Left colon (tissue), 2 donors: ENCODE measurements around the gene ATXN7L2. TPM values are rescaled to one million over a fixed set of nuclear protein-coding genes. Genes with fewer than 3 reads are reported as not detected.
"Not testable (repeated sequence)": the region's sequence is repeated elsewhere in the genome, so short reads cannot be mapped to it uniquely, and the experiment has no call there.

Source experiments
- ATAC-seq: fragments of 200-7000 bp; cut with Tn5 transposase; one replicate; pipeline ENCODE4 v1.9.1; 2020; ENCODE audit warnings: mild to moderate bottlenecking, moderate library complexity
- DNase-seq, 2 donors: peaks; one replicate each; pipeline ENCODE4 v3.0.0-alpha.2; 2020
- intact Hi-C, 2 donors: fragments of 100-400 bp; cut with DNase I in 1 of 2; cut with micrococcal nuclease in 1 of 2; formaldehyde crosslinking; loops; one replicate each; pipeline versions ENCODE4 v1.11.2 to v1.14.0; 2022; cut with DNase I, micrococcal nuclease
- total RNA-seq, 2 donors: library from RNA; stranded (reverse); fragmentation: NEBNext Ultra II Directional; extraction: Animal tissue kit (Norgen Biotek cat#: 25700); gene quantifications; one replicate each; pipeline ENCODE4 v1.2.1, GENCODE V29; 2021
- donor health status: DM: no; HTN: no; CAD: no.
- donor health status: DM: yes; HTN: yes; CAD: no.

Gene ATXN7L2
- total RNA-seq, 2 donors from 2014 or later, result 1.8 to 1.9 TPM

- DNase-seq, ATAC-seq, intact Hi-C loops: not testable (repeated sequence)
Measured at GRCh38 chr1:109473284-109474057, 10.2 kb upstream of the ATXN7L2 start.

- intact Hi-C loops, result no loop called here
- ATAC-seq (no peak), DNase-seq (no peak)
Measured at GRCh38 chr1:109474697-109475096, 9.0 kb upstream of the ATXN7L2 start.

GRCh38 chr1:109475261-109475660 is 8.4 kb upstream of the ATXN7L2 start:
- no peak for ATAC-seq
- intact Hi-C loops, result no loop called here
- no peak for DNase-seq

DNA sequence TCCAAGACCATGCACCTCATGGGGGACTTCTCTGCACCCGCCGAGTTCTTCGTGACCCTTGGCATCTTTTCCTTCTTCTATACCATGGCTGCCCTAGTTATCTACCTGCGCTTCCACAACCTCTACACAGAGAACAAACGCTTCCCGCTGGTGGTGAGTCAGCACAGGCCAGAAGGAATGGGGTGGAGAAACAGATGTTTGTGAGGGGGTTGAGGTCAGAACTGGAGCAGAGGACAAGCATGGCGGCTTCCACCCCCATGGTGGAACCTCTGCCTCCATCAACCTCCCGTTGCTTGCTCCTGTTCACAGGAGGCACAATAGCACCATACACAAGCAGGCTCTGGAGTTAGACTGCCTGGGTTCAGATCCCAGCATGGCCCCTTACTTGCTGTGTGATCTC is 6.9 kb upstream of the ATXN7L2 start:
- intact Hi-C loops, result no loop called here
- no peak for DNase-seq
- no peak for ATAC-seq

DNA sequence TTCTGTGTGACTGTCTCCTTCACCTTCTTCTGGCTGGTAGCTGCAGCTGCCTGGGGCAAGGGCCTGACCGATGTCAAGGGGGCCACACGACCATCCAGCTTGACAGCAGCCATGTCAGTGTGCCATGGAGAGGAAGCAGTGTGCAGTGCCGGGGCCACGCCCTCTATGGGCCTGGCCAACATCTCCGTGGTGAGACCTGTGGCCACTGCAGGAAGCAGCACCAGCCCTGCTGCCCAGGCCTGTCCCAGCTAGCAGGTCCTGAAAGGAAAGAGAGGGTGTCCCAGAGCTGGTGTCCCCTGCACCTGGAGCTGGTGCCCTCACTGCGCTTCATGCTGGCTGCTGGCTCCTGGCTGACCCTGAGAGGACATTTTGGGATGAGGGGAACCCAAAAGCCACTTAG is 5.9 kb upstream of the ATXN7L2 start:
- DNase-seq (no peak), ATAC-seq (no peak)
- intact Hi-C loops, result no loop called here

DNA sequence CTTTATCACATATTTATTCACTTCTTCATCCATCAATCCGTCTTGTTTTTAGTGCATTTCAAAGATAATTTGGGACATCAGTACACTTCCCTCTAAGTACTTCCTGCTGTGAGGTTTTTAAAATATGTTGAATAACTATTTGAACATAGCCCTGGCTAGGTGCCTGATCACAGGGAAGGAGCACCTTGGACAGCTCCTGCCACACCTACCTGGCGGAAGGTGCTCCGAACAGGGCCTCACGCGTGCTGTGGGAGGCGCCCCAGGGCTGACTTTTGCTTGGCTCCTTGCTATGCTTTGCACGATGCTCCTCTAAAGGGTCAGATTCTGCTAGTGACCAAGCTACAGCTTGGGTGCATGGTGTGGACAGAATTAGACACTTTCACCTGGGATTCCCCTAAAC is 4.9 kb upstream of the ATXN7L2 start:
- ATAC-seq (peak; percentile 58), DNase-seq (peak in 1 of 2 donors; percentile 67)
- intact Hi-C loops, result no loop called here

GRCh38 chr1:109479311-109479710 is 4.4 kb upstream of the ATXN7L2 start:
- intact Hi-C loops, result no loop called here
- no peak for ATAC-seq

DNA sequence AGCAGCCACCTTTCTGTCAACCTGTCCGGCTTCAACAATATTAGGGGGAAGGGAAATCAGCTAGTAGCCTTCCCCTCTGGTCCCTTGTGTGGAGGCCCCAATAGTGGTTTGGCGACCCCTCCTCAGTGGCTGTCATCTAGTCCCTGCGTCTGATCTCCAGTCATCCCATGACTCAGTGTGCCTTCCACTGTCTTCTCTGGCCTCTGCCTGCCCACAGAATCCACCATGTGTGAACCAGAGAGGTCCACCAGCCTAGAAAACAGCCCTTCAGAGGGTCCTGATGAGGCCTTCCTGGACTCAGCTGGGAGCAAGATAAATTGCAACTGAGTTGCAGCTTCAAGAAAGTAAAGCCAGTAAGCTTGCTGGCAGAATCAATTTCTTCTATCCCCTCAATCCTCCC is 3.8 kb upstream of the ATXN7L2 start:
- intact Hi-C loops, result no loop called here
- ATAC-seq (no peak), DNase-seq (no peak)

More at GRCh38 chr1:109479311-109479710, 4.4 kb upstream of the ATXN7L2 start:
- no peak for DNase-seq

- intact Hi-C loops, result no loop called here
- no peak for ATAC-seq
Measured at GRCh38 chr1:109481646-109482045, 2.1 kb upstream of the ATXN7L2 start.

DNA sequence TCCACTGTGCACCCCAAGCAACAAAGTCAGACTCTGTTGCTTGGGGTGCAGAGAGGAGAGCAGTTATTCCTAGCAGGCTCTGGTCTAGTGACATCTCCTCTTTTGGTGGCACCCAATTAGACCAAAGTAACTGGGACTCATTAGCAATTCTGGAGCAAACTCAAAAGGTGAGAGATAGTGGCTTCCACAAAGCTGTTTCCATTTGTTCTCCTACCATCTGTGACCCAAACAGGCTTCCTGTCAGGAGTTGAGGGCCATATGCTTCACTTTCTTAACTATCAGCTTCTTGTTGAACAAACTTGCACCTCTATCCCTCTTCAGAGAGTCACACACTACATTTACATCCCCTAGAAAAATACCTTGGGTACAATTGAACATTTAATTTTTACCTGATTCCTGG is 1.5 kb upstream of the ATXN7L2 start:
- intact Hi-C loops, result no loop called here
- ATAC-seq (no peak), DNase-seq (no peak)

More at GRCh38 chr1:109481646-109482045, 2.1 kb upstream of the ATXN7L2 start:
- no peak for DNase-seq

- DNase-seq (peak in 1 of 2 donors; percentile 56), ATAC-seq (peak; percentile 11)
- intact Hi-C loops, result no loop called here
Measured at GRCh38 chr1:109482791-109483671, 674 bp upstream of the ATXN7L2 start.

DNA sequence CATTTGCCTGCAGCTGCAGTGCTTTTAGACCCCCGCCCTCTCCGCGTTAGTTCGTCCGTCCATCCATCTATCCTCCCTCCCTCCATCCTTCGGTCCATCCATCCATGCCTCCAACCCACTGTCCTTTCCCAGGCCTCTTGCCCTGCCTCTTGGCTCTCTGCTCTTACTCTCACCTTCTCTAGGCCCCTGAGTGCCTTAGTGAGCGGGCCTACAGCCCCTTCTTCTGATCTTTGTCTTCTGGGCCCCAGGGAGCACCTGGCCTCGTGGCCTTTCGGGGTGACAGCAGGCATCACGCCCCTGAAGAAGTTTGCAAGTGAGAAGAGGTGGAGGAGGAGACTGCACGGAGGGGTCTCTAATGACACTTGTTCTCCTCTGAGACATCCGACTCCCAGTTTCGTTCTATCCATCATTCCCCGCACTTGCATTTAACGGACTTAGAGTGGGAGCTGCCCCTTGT is 842 bp downstream of the ATXN7L2 start:
- ATAC-seq (no peak), DNase-seq (no peak)
- intact Hi-C loops, result no loop called here

DNA sequence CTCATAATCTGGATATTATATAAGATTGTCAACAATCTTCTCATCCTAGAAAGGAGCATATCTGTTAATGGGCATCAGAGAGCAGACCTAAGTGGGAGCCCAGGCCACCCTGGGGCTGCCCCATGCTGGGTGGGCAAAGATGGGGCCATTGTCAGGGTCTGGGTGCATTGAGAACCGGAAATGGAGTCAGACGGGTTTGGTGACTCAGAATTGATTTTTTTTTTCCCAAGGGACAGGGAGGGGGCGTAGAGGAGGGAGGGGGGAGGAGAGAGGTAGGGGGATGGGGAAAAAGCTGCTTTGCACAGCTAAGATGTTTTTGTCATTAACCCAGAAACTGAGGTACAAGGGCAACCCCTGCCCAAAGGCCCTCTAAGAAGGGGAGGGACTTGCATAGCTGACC is 1.3 kb downstream of the ATXN7L2 start:
- intact Hi-C loops, result no loop called here
- DNase-seq (peak in 1 of 2 donors; percentile 15), ATAC-seq (no peak)

- ATAC-seq, result no peak
- intact Hi-C loops, result no loop called here
- no peak for DNase-seq
Measured at GRCh38 chr1:109487261-109487660, 3.6 kb downstream of the ATXN7L2 start.

DNA sequence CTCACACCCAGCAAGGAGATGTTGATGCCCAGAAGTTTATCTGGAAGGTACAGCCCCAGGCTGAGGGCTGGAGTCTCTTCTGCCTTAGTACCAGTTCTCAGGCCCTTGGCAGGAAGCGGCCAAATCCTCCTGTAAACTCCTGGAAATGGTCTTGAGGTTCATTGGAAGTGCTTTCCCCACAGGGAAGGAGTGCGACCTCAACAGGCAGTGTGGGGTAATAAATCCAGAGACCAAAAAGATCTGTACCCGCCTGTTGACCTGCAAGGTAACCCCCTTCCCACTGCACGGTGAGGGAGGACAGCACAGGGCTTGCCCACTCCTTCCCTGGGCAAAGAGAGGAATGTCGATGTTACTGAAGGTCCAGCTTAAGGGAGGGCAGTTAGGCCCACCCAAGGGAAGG is 4.5 kb downstream of the ATXN7L2 start:
- DNase-seq (no peak), ATAC-seq (no peak)
- intact Hi-C loops, result no loop called here

- no peak for ATAC-seq
- no peak for DNase-seq
- intact Hi-C loops, result no loop called here
Measured at GRCh38 chr1:109488696-109489095, 5.0 kb downstream of the ATXN7L2 start.

GRCh38 chr1:109490029-109490933 is 6.6 kb downstream of the ATXN7L2 start:
- intact Hi-C loops, result loop anchor here in 1 of 2 donors (5.0 kb wide), 1 partner anchor 42 kb away; no protein-coding TSS in a partner anchor
- ATAC-seq (peak; percentile 50), DNase-seq (peak in 1 of 2 donors; percentile 83)

DNA sequence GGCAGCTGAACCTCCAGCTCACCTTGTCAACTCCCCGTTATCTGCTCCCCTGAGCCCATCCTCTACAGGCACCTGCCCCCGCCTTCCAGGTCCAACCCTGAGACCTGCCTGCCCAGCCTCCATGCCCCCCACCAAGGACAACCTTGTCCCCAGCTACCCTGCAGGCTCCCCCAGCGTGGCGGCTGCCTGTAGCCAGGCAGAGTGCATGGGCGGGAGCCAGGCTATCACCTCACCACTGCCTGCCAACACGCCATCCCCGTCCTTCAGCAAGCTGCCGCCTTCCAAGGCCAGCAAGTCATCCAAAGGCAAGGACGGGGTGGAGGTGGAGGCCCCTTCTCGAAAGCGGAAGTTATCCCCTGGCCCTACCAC is 7.2 kb downstream of the ATXN7L2 start:
- intact Hi-C loops, result loop anchor here in 1 of 2 donors (5.0 kb wide), 1 partner anchor 41 kb away; no protein-coding TSS in a partner anchor
- DNase-seq (no peak), ATAC-seq (no peak)

DNA sequence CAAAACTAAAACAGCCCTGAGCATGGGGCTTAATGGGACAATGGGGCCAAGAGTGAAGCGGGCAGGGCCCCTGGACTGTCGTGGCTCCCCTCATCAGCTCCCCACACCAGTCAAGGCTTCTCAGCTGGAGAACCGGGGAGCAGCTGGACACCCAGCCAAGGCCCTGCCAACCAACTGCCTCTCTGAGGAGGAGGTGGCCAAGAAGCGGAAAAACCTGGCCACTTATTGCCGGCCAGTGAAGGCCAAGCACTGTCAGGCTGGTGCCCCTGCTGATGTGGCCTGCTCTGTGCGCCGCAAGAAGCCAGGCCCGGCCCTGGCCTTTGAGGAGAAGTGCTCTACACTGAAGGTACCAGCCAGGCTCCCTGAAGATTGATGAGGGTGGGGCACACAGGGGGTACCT is 7.7 kb downstream of the ATXN7L2 start:
- no peak for ATAC-seq
- intact Hi-C loops, result loop anchor here in 1 of 2 donors (5.0 kb wide), 1 partner anchor 41 kb away; no protein-coding TSS in a partner anchor
- no peak for DNase-seq
